Neural cell (in vitro differentiated cells): Measurements from ENCODE around the gene CYB561D1. TPM values are rescaled to one million over a fixed set of nuclear protein-coding genes. Genes with fewer than 3 reads are reported as not detected.

Experiments
- H2AFZ ChIP-seq: fragments of 200-600, 300-800 bp; sonication (generic), shearing (Covaris generic); 2 replicates; pipeline ENCODE4 v1.6.0; 2014; ENCODE audit warnings: low read depth, mild to moderate bottlenecking, antibody characterized with exemption, low read length, moderate library complexity
- H3F3A ChIP-seq: fragments of 200-600 bp; shearing (Covaris generic); 2 replicates; pipeline ENCODE4 v1.6.1; 2016; ENCODE audit warnings: mild to moderate bottlenecking, moderate library complexity, mixed read lengths, antibody characterized with exemption, low read length; ENCODE audit not compliant: insufficient read depth, poor library complexity, severe bottlenecking
- H3K27ac ChIP-seq: fragments of 200-600, 300-800 bp; sonication (generic), shearing (Covaris generic); 2 replicates; pipeline ENCODE4 v1.5.1; 2014; ENCODE audit warnings: mild to moderate bottlenecking, low read length, moderate library complexity
- H3K27me3 ChIP-seq: fragments of 300-800, 200-600 bp; sonication (generic), shearing (Covaris generic); 2 replicates; pipeline ENCODE4 v1.6.0; 2014; ENCODE audit warnings: mild to moderate bottlenecking, low read depth, low read length, moderate library complexity; ENCODE audit not compliant: insufficient read depth
- H3K36me3 ChIP-seq: fragments of 300-800, 200-600 bp; sonication (generic), shearing (Covaris generic); 2 replicates; pipeline ENCODE4 v1.5.1; 2014; ENCODE audit warnings: mild to moderate bottlenecking, antibody characterized with exemption, low read length, moderate library complexity; ENCODE audit not compliant: insufficient read depth
- H3K4me2 ChIP-seq: fragments of 300-800, 200-600 bp; sonication (generic), shearing (Covaris generic); 2 replicates; pipeline ENCODE4 v1.6.0; 2014; ENCODE audit warnings: mild to moderate bottlenecking, low read length
- H3K4me3 ChIP-seq: fragments of 300-800, 200-600 bp; sonication (generic), shearing (Covaris generic); 2 replicates; pipeline ENCODE4 v1.5.1; 2014; ENCODE audit warnings: mild to moderate bottlenecking, low read length, moderate library complexity
- H3K79me2 ChIP-seq: fragments of 200-600 bp; shearing (Covaris generic); replicated peaks from 2 replicates; pipeline ENCODE4 v1.6.0; 2014; ENCODE audit warnings: mild to moderate bottlenecking, low read length, moderate library complexity; ENCODE audit not compliant: insufficient read depth
- H3K9ac ChIP-seq: fragments of 300-800, 200-600 bp; sonication (generic), shearing (Covaris generic); 2 replicates; pipeline ENCODE4 v1.6.1; 2016; ENCODE audit warnings: mild to moderate bottlenecking, low read length, mixed read lengths
- H3K9me2 ChIP-seq: fragments of 200-600 bp; shearing (Covaris generic); 2 replicates; pipeline ENCODE4 v1.6.1; 2016; ENCODE audit warnings: mild to moderate bottlenecking, low read length, mixed read lengths; ENCODE audit not compliant: insufficient read depth
- H3K9me3 ChIP-seq: fragments of 200-600, 300-800 bp; sonication (generic), shearing (Covaris generic); 2 replicates; pipeline ENCODE4 v1.6.1; 2016; ENCODE audit warnings: mild to moderate bottlenecking, mixed run types, low read length, moderate library complexity, mixed read lengths
- H4K20me1 ChIP-seq: fragments of 200-600 bp; shearing (Covaris generic); 2 replicates; pipeline ENCODE4 v1.6.1; 2016; ENCODE audit warnings: mild to moderate bottlenecking, mixed run types; ENCODE audit not compliant: insufficient read depth
- EP300 ChIP-seq: fragments of 450-650 bp; conservative IDR thresholded peaks from 2 replicates; pipeline ENCODE4 v1.6.1; 2014; ENCODE audit warnings: antibody characterized with exemption, mild to moderate bottlenecking, moderate library complexity; ENCODE audit not compliant: poor library complexity, severe bottlenecking
- EZH2 ChIP-seq: fragments of 200-600, 300-800 bp; shearing (Covaris generic), sonication (generic); IDR thresholded peaks from 2 replicates; pipeline ENCODE4 v1.6.1; 2014; ENCODE audit warnings: antibody characterized with exemption, low read length, borderline replicate concordance, mild to moderate bottlenecking; ENCODE audit not compliant: insufficient read depth, poor library complexity, severe bottlenecking
- MXI1 ChIP-seq: fragments of 450-650 bp; conservative IDR thresholded peaks from 2 replicates; pipeline ENCODE4 v1.6.1; 2014; ENCODE audit warnings: antibody characterized with exemption, mild to moderate bottlenecking; ENCODE audit not compliant: poor library complexity, severe bottlenecking
- POLR2AphosphoS5 ChIP-seq: IDR thresholded peaks from 2 replicates; pipeline ENCODE4 v1.6.1; 2012
- RAD21 ChIP-seq: fragments of 450-650 bp; conservative IDR thresholded peaks from 2 replicates; pipeline ENCODE4 v1.6.1; 2014; ENCODE audit warnings: antibody characterized with exemption, mild to moderate bottlenecking, moderate library complexity
- REST ChIP-seq: IDR thresholded peaks from 2 replicates; pipeline ENCODE4 v1.6.1; 2012; ENCODE audit warnings: borderline replicate concordance
- SMC3 ChIP-seq: fragments of 450-650 bp; conservative IDR thresholded peaks from 2 replicates; pipeline ENCODE4 v1.6.1; 2014; ENCODE audit warnings: antibody characterized with exemption, mild to moderate bottlenecking, moderate library complexity; ENCODE audit not compliant: poor library complexity
- TAF1 ChIP-seq: IDR thresholded peaks from 2 replicates; pipeline ENCODE4 v1.6.1; 2012; ENCODE audit warnings: low read depth
- polyA plus RNA-seq: library from polyadenylated mRNA; depleted of rRNA; stranded (reverse); fragments of >200 nt; gene quantifications from 2 replicates; pipeline ENCODE4 v1.2.3, GENCODE V29; 2014
- TF ChIP-seq, protein P1 (sequence below): fragments of 450-650 bp; IDR thresholded peaks from 2 replicates; pipeline ENCODE4 v1.5.1; 2014; ENCODE audit warnings: antibody characterized with exemption, mild to moderate bottlenecking, moderate library complexity; ENCODE audit not compliant: poor library complexity, severe bottlenecking

The CYB561D1 gene
- polyA plus RNA-seq, 1 donor from 2014 or later: 7.2 TPM

DNA sequence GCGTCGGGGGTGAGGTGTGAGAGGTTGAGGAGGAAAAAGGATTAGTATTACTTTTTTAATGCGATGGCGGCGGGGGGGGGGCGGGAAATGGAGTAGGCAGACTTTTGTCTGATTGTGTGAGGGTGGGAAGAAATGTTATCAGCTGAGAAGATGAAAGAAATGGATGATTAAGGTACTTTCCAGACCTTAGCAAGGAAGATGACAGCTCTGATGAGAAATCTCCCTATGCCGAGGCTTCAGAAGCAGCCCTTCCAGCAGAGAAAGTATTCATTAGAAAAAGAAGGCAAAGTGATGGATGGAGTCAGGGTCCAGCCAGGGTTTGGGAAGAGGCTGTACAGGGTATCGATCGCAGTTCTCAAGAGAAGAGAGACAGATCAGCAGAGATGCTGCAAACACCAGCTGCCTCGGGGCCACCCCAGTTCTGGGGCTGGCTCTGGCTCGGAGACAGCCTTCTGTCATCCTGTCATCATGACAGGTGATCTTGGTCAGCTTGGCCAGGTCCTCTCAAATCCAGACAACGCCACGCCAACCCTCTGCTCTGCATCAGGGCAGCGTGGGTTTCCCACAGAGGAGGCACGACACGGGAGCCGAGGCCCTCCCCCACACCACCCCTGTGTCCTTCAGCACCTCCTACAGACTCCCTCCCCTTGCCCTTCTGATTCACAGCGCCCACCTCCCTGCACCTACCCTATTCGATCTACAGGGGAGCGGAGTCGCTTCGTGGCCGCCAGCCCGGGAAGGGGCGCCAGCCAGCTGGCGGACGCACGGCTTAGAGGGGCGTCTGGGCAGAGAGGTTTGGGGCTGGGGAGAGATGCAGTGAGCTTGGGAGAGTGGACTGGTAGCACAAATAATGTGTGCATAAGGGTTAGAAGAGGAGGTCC is 10.9 kb upstream of the CYB561D1 start:
- Histone ChIP-seq H3K9ac (peak overlapping the region; percentile 80), H3K4me3 (peak overlapping the region; percentile 72), H3K27ac (peak overlapping the region; percentile 86), H3K27me3 (no peaks in the 10 kb centered on the region), H3K9me3 (no peaks in the 10 kb centered on the region), H2AFZ (peak overlapping the region; percentile 94), H3K9me2 (no peaks in the 10 kb centered on the region), H3K4me2 (peak overlapping the region; percentile 62), H3F3A (no peaks in the 10 kb centered on the region), H3K79me2 (peaks cover 8% of the 10 kb centered on the region), H3K36me3 (no peaks in the 10 kb centered on the region), H4K20me1 (no peaks in the 10 kb centered on the region)
- TF ChIP-seq MXI1 (peak; percentile 57), SMC3 (peak; percentile 34), EZH2 (no peak), EP300 (peak; percentile 13), POLR2AphosphoS5 (peak; percentile 44), TAF1 (no peak), RAD21 (peak; percentile 39), REST (no peak)
- TF ChIP-seq, protein P1, sequence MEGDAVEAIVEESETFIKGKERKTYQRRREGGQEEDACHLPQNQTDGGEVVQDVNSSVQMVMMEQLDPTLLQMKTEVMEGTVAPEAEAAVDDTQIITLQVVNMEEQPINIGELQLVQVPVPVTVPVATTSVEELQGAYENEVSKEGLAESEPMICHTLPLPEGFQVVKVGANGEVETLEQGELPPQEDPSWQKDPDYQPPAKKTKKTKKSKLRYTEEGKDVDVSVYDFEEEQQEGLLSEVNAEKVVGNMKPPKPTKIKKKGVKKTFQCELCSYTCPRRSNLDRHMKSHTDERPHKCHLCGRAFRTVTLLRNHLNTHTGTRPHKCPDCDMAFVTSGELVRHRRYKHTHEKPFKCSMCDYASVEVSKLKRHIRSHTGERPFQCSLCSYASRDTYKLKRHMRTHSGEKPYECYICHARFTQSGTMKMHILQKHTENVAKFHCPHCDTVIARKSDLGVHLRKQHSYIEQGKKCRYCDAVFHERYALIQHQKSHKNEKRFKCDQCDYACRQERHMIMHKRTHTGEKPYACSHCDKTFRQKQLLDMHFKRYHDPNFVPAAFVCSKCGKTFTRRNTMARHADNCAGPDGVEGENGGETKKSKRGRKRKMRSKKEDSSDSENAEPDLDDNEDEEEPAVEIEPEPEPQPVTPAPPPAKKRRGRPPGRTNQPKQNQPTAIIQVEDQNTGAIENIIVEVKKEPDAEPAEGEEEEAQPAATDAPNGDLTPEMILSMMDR: peak; percentile 79

DNA sequence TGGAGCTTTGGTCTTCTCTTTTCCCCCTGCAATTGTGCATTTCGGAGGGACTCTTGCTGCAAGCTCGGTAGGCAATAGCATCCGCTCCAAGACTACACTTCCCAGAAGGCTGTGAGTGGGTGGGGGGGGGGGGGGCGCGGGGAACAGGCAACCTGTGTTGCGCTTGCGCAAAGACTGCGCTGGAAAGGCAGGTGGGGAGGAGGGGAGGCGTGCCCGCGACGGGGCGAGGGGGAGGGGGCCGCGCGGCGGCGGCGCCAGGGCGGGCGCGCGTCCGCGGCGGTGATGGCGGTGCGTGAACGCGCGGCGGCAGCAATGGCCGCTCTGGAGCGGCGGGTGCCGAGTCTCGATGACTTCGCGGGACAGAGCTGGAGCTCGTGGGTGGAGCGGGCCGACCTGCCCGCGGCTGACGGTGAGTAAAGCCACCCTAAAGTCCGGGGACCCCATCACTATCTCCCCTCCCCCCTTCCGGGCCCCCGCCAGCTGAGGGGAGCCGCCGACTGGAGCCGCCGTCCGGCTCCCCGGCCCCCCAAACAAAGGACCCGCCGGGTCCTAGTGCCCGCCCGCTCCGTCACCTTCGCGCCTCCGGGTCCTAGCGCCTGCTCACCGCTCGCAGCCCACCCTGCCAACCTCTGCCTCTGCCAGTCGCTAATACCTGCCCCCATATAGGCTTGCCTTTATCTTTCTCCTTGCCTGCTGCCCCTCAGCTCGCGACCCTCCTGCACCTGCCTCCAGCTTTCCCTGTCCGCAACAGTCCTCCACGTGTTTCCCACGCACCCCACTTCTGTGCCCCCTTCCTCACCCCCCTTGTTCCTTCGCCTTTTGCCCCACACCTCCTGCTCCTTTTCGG is 10.0 kb upstream of the CYB561D1 start, which contains the start of gene ATXN7L2:
Gene ATXN7L2, plus strand, starts transcription at position 234 of the 847 bp plus-strand sequence. Its CDS starts 49 bp downstream, at position 283.
- TF ChIP-seq MXI1: peak; percentile 96
- TF ChIP-seq POLR2AphosphoS5: peak; percentile 90
- TF ChIP-seq EZH2: no peak
- no peak for TF ChIP-seq RAD21
- peak; percentile 13 for TF ChIP-seq SMC3
- peak; percentile 98 for TF ChIP-seq REST
- TF ChIP-seq, protein P1: peak; percentile 3
- peak; percentile 100 for TF ChIP-seq TAF1
- TF ChIP-seq EP300: peak; percentile 50
- Histone ChIP-seq H3K9me3 (no peaks in the 10 kb centered on the region), H3K4me2 (peak within 1 kb of the TSS; percentile 70), H3K9me2 (no peaks in the 10 kb centered on the region), H3F3A (no peaks in the 10 kb centered on the region), H3K36me3 (no peaks in the 10 kb centered on the region), H4K20me1 (no peaks in the 10 kb centered on the region), H3K27ac (peak within 1 kb of the TSS; percentile 92), H3K4me3 (peak within 1 kb of the TSS; percentile 81), H3K79me2 (peaks cover 8% of the 10 kb centered on the region), H3K27me3 (no peaks in the 10 kb centered on the region), H2AFZ (peak within 1 kb of the TSS; percentile 94), H3K9ac (peak within 1 kb of the TSS; percentile 91)
